Stimulated activated CD4-positive, alpha-beta T cell treated with anti-CD3 and anti-CD28 coated beads, Interleukin-15, amount 100 ng/mL, for 1 hour (primary cell): ENCODE data around the gene ARPC2.
A peak's percentile ranks its signal among the peaks of the same experiment; 100 is the strongest.
"Not testable (repeated sequence)": the region's sequence is repeated elsewhere in the genome, so short reads cannot be mapped to it uniquely, and the experiment has no call there.

Experiments used
- DNase-seq, 2 donors: peaks; one replicate each; pipeline ENCODE4 v3.0.0-alpha.2; 2020; ENCODE audit warnings: low read depth in 1 of 2, low spot score in 1 of 2

ARPC2 gene

GRCh38 chr2:218216674-218217359, at the start of gene ARPC2:
Gene ARPC2, plus strand, starts transcription at chr2:218217189. Its CDS starts 282 bp downstream, at chr2:218217471.
- peak; percentile 90 to 91 for DNase-seq

- no peak for DNase-seq
Observed at GRCh38 chr2:218168016-218168415, 49.0 kb upstream of the ARPC2 start.

GRCh38 chr2:218168635-218169462, 48.1 kb upstream of the ARPC2 start:
- DNase-seq = peak; percentile 26 to 33

- DNase-seq = no peak
Observed at GRCh38 chr2:218169757-218170546, 47.0 kb upstream of the ARPC2 start.

GRCh38 chr2:218171744-218172143, 45.2 kb upstream of the ARPC2 start:
- DNase-seq = not testable (repeated sequence)

- no peak for DNase-seq
Observed at GRCh38 chr2:218172845-218173244, 44.1 kb upstream of the ARPC2 start.

GRCh38 chr2:218179782-218180181, 37.2 kb upstream of the ARPC2 start:
- DNase-seq = no peak

DNA sequence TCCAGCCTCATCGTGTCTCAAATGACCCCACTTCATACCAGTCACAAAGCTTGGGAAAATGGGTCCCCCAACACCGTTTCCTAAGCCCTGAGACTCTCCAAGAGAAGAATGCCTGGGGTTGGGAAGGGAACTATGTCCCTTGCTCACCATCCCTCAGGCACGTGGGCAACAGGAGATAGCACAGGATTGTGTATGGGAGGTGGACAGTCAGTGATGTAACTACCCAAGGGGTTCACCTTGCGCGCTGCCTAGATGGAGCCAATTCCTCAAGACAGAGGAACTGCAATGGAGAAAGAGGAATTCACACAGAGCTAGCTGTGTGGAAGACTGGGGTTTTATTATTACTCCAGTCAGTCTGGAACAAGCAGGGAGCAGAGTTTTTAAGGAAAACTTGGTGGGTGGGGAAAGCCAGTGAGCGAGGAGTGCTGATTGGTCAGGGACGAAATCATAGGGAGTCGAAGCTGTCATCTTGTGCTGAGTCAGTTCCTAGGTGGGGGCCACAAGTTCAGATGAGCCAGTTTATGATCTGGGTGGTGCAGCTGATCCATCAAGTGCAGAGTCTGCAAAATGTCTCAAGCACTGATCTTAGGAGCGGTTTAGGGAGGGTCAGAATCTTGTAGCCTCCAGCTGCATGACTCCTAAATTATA, 36.4 kb upstream of the ARPC2 start:
- DNase-seq = no peak

DNA sequence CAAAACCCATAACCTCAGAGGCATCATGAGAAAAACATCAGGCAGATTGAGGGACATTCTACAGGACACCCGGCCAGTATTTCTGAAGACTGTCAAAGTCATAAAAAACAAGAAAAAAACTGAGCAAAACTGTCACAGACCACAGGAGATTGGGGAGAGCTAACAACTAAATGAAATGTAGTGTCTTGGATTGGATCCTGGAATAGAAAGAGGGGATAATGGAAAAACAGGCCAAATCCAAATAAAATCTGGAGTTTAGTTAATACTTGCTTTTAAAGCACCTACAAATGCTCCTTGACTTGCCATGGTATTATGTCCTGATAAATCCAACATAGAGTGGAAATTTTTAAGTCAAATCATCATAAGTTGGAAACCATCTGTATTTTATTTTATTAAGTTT, 32.7 kb upstream of the ARPC2 start:
- DNase-seq = no peak

DNA sequence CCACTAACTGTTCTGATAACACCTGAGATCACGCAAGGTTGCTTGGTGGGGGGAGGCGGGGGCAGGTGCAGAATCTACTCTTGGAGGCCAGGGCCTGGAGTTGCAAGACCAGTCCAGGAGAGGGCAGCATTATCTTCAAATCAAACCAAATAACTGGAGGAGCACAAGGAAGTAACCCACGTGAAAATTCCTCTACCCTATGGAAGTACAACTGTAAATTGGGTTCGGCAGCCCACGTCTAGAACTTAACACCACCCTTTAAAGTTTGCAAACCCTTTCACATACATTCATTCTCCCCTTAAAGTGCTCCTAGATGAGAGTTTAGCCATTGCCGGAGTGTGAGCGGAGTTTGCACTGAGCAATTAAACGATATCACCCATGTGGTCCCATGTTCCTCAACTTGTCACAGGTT, 30.6 kb upstream of the ARPC2 start:
- DNase-seq = peak; percentile 35 to 45

DNA sequence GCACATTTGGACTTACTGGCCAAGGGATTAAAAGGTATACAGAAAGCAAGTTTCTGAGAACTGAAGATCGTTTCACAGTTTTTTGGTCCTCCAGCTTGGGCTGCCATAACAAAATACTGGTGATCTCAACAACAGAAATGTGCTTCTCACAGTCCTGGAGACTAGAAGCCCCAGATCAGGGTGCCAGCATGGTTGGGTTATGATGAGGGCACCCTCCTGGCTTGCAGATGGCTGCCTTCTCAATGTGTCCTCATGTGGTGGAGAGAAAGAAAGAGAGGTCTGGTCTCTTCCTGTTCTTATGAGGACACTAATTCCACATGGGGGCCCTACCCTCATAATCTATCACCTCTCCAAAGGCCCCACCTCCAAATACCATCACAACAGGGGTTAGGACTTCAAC, 30.1 kb upstream of the ARPC2 start:
- DNase-seq = no peak

GRCh38 chr2:218187296-218188015, 29.5 kb upstream of the ARPC2 start:
- no peak for DNase-seq

GRCh38 chr2:218188528-218188927, 28.5 kb upstream of the ARPC2 start:
- DNase-seq = no peak

DNA sequence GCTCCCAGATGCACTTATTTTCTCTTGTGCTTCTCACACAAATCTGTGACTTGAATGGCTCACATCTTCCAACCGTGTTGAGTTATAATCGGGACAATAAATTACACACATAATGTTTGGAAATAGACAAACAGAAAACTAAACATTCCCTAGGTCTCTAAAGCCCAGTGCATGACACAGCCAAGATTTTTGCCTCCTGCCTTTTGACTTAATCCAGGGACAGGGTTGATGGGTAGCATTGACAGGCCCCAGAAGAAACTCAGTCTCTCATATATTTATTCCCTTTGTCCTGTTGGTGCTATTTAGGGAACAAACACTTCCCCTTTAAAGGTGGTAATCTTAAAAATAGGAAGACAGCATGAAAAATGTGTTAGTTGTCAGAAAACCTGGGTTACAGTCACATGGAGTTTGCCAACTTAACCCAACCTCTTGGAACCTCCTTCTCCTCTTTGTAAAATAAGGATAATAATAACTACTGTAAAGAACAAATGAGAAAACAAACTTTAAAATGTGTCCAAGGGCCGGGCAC, 24.0 kb upstream of the ARPC2 start:
- no peak for DNase-seq

GRCh38 chr2:218193701-218194100, 23.3 kb upstream of the ARPC2 start:
- DNase-seq = no peak

DNA sequence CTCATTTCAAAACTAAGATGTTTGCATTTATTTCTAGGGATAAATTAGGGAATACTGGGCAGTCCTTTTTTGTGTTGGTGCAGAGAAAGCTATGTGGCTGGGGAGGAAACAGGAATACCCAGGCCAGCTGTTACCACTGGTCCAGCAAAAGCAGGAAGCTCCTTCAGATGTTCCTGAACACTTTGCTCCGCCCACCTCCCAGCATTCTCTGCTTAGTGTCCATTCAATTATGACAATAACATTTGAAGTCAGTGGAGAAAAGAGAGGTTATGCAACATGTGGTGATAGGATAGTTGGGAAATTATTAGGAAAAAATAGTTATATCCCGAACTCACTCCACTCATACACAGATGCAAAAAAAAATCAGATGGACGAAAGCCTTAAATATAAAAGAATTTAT, 22.1 kb upstream of the ARPC2 start:
- no peak for DNase-seq

GRCh38 chr2:218196974-218197373, 20.0 kb upstream of the ARPC2 start:
- DNase-seq = no peak

GRCh38 chr2:218202266-218202665, 14.7 kb upstream of the ARPC2 start:
- no peak for DNase-seq

- DNase-seq = no peak
Observed at GRCh38 chr2:218209078-218209477, 7.9 kb upstream of the ARPC2 start.

GRCh38 chr2:218214116-218214515, 2.9 kb upstream of the ARPC2 start:
- no peak for DNase-seq
